Measurements from ENCODE around the gene POLR3E.

POLR3E gene

DNA sequence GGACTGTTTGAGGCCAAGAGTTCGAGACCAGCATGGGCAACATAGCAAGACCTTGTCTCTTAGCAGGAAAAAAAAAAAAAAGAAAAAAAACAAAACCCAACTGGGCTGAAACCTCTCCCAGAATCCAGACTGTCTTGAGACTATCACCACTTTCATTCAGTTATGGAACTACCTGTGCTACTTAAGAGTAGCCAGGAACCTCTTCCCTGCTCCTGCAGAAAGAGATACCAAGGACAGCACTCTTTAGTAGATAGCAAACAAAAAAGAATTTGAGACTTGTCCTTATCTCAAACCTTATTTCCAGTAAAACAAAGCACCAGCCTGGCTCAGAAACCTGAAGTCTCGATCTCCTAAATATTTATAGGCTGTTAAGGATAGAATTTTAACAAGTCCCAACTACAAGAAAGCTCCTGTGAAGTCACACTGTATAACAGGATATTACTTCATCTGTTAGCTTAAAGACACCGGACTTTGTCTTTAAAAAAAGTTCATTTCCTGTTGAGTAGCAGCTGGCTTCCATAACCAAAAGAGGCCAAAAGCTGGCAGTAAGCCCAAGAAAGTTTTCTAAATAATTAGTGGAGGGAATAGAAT lies 72.1 kb downstream of the POLR3E start:
- H3K27ac ChIP-seq, result peak overlapping the region; percentile 82
- TF ChIP-seq, protein P1, sequence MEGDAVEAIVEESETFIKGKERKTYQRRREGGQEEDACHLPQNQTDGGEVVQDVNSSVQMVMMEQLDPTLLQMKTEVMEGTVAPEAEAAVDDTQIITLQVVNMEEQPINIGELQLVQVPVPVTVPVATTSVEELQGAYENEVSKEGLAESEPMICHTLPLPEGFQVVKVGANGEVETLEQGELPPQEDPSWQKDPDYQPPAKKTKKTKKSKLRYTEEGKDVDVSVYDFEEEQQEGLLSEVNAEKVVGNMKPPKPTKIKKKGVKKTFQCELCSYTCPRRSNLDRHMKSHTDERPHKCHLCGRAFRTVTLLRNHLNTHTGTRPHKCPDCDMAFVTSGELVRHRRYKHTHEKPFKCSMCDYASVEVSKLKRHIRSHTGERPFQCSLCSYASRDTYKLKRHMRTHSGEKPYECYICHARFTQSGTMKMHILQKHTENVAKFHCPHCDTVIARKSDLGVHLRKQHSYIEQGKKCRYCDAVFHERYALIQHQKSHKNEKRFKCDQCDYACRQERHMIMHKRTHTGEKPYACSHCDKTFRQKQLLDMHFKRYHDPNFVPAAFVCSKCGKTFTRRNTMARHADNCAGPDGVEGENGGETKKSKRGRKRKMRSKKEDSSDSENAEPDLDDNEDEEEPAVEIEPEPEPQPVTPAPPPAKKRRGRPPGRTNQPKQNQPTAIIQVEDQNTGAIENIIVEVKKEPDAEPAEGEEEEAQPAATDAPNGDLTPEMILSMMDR (IDR thresholded peaks at IDR 0.05), result no peak
- TF ChIP-seq ZFX (IDR thresholded peaks at IDR 0.05; ENCODE audit: borderline replicate concordance), result no peak

DNA sequence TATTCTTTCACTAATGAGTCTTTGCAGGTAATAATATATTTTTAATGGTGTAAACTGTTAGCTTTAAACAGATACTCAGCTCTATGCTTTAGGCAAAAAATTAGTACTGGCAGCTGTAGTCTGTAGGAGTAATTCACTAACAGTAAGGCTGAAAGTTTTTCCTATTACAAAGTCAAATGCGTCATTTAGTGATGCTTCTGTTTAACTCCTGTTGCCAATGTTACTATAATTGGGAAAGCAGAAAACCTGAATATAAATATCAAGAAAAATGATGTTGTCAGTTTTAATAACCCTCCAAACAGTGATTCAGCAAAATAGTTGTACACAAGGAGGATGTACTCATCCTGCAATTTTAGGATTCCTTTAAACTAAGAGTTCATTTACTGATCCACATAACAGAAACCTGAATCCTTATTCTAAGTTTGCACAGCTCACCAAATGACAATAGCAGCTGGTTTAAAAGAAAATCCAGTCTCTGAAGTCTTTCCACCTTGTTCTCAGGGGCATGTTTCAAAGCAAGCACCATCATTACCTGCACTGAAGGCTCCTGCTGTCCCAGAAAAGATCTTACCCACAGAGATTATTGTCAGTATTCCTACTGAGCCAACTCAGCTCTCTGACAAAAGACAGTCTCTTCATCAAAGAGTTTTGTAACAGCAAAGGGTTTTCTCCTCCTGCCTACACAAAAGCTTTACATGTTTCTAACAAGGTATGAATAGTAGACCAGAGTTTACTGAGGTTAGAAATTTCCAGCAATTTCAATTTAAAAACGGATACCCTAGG lies 73.0 kb downstream of the POLR3E start:
- H3K27ac ChIP-seq, result peak overlapping the region; percentile 82
- TF ChIP-seq, protein P1 (IDR thresholded peaks at IDR 0.05), result no peak
- no peak for TF ChIP-seq ZFX (IDR thresholded peaks at IDR 0.05; ENCODE audit: borderline replicate concordance)

DNA sequence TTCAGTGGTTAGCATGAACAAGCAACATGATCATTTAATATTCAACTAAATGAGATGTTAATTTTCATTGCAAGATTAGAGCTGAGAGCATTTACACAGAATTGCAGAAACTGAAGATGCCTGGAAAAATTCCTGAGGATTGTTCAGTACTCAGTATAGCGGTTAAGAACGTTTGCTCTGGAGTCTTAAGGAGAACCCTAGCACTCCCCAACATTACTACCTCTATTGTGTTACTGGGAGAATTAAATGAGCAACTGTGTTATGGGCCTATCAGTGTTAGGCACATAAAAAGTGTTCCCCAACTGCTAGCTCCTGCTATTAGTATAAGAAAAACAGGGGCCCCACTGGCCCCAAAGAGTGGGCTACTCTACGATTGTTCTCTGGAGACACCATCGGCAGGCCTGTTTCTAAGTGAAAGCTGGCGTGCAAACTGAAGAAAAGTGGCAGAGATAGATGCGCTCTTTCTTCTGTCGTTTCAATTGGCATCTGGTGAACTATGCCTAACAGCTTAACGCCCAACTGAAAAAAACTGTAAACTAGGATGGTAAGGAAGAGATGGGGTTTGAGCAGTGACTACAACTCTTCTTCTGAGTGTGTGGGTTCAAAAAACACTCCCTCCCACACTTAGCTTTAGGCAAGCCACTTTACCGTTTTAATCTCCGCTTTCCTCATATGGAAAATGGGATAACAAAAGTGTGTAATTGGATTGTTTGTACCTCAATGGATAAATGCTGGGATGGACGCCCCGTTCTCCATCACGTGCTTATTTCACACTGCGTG lies 75.9 kb downstream of the POLR3E start:
- no peak for TF ChIP-seq ZFX (IDR thresholded peaks at IDR 0.05; ENCODE audit: borderline replicate concordance)
- TF ChIP-seq, protein P1 (IDR thresholded peaks at IDR 0.05), result no peak
- peak overlapping the region; percentile 76 for H3K27ac ChIP-seq

DNA sequence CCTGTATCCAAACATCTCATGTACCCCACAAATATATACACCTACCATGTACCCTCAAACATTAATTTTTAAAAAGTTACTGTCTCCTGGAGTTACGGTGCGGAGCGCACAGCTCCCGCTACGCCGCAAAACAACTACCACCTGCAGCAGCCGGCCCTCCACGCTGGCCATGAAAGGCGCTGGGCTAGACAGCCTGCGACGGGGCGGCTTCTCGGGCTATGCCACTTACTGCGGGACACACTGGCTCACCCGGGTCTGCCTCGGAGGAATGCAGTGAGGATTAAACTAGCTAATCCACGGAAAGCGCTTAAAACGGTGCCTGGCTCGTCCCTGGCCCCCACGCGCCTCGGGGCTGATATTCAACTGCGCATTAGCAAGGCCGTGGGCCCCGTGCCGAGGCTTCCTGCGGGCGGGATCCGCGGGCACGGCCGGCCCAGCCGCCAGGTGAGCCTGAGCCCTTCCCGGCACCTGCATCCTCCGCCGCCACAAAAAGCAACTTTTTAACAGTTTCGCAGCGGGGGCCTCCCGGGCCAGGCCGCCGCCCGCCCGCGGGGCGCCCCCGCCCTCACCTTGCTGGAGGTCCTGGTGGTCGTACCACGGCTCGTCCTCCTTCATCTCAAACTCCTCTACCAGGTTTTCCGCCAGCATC lies 76.6 kb downstream of the POLR3E start:
- TF ChIP-seq ZFX (IDR thresholded peaks at IDR 0.05; ENCODE audit: borderline replicate concordance), result no peak
- TF ChIP-seq, protein P1 (IDR thresholded peaks at IDR 0.05), result no peak

DNA sequence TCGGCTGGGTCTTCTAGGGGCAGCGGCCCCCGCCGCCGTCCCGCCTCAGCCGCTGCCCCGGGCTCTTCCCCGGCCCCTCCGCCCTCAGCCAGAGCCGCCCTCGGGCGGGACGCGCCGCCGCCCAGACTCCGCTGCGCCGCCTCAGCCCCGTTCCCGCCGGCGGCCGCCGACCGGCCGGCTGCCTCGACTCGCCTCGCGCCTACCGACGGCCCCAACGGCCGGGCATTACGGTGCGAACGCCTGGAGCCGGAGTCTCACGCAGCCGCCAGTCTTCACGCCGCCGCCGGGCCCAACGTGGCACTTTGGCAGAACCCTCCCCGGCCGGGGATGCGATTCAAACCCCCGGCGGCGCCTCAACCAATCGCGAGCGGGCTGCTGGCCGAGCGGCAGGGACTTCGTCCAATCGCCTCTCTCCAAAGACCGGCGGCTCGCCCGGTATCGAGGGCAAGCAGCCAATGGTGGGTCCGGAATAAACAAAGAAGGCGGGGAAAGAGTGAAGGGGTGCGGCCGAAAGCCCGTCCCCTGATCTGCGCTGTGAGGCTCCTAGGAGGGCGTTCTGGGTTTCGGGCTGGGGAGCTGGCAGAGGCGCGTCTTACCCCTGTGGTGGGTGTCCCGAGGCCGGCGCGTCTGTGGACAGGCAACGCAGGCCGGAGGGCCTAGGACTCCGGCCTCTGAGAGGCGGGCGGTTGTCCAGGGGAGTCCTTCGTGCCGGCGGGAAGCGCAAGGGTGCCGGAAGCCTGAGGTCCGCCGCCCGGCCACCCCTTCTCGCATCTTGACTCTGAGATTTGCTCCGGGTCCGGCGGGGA lies 77.3 kb downstream of the POLR3E start, which contains the start of gene CDR2:
Gene CDR2, minus strand, starts transcription at position 309 of the 806 bp plus-strand sequence. CDS start 310 bp downstream, outside the sequence.
- peak within 1 kb of the TSS; percentile 76 for H3K27ac ChIP-seq
- TF ChIP-seq ZFX (IDR thresholded peaks at IDR 0.05; ENCODE audit: borderline replicate concordance), result no peak
- TF ChIP-seq, protein P1 (IDR thresholded peaks at IDR 0.05), result no peak

More for the DNA sequence above, 76.6 kb downstream of the POLR3E start:
- peak overlapping the region; percentile 76 for H3K27ac ChIP-seq

Measured in 22Rv1 (cell line).